HK-2 (cell line): ENCODE data around the gene BCL7C.
"Not testable (repeated sequence)": the region's sequence is repeated elsewhere in the genome, so short reads cannot be mapped to it uniquely, and the experiment has no call there.

Experiments
- DNase-seq: peaks from one replicate; pipeline ENCODE4 v3.0.0-alpha.2; 2018; ENCODE audit not compliant: unreplicated experiment

The BCL7C gene

GRCh38 chr16:30895627-30896260 lies 1.9 kb upstream of the BCL7C start:
- DNase-seq, result no peak

GRCh38 chr16:30894540-30895368 lies 877 bp upstream of the BCL7C start:
- no peak for DNase-seq

- DNase-seq, result no peak
These were observed 497 bp downstream of the BCL7C start for GRCh38 chr16:30893417-30893743.

GRCh38 chr16:30892670-30893416 lies 1.0 kb downstream of the BCL7C start:
- no peak for DNase-seq

- not testable (repeated sequence) for DNase-seq
These were observed 2.6 kb downstream of the BCL7C start for GRCh38 chr16:30891043-30891823.

GRCh38 chr16:30889721-30890120 lies 4.2 kb downstream of the BCL7C start:
- no peak for DNase-seq

- no peak for DNase-seq
These were observed 4.9 kb downstream of the BCL7C start for GRCh38 chr16:30888856-30889499.

GRCh38 chr16:30887927-30888326 lies 6.0 kb downstream of the BCL7C start:
- no peak for DNase-seq

GRCh38 chr16:30886145-30886544 lies 7.7 kb downstream of the BCL7C start:
- no peak for DNase-seq

- no peak for DNase-seq
These were observed 8.7 kb downstream of the BCL7C start for GRCh38 chr16:30885196-30885595.

- no peak for DNase-seq
These were observed 9.1 kb downstream of the BCL7C start for GRCh38 chr16:30884760-30885159.

GRCh38 chr16:30882429-30883310 lies 11.2 kb downstream of the BCL7C start:
- no peak for DNase-seq

GRCh38 chr16:30876867-30877266 lies 17.0 kb downstream of the BCL7C start:
- DNase-seq, result no peak

GRCh38 chr16:30875871-30876801 lies 17.7 kb downstream of the BCL7C start:
- DNase-seq, result peak; percentile 18

GRCh38 chr16:30874821-30875717 lies 18.8 kb downstream of the BCL7C start:
- peak; percentile 83 for DNase-seq

- DNase-seq, result no peak
These were observed 19.5 kb downstream of the BCL7C start for GRCh38 chr16:30874244-30874820.

GRCh38 chr16:30870904-30871303 lies 23.0 kb downstream of the BCL7C start:
- DNase-seq, result no peak

GRCh38 chr16:30867747-30868146 lies 26.1 kb downstream of the BCL7C start:
- DNase-seq, result no peak
